Activated CD8-positive, alpha-beta memory T cell treated with anti-CD3 and anti-CD28 coated beads, Interleukin-2, amount 10 ng/mL, durations not matched to agents 7 days and 5 days (primary cell): ENCODE results near the gene BICRAL. TPM values are rescaled to one million over a fixed set of nuclear protein-coding genes. Genes with fewer than 3 reads are reported as not detected.
"Not testable (repeated sequence)": the region's sequence is repeated elsewhere in the genome, so short reads cannot be mapped to it uniquely, and the experiment has no call there.

Source experiments
- ATAC-seq: fragments of 150-1000 bp; cut with Tn5 transposase; one replicate; pipeline ENCODE4 v1.10.0; 2021; ENCODE audit warnings: moderate library complexity
- CTCF ChIA-PET: fragments of 350-600 bp; sonication (Branson Sonifier 250); formaldehyde crosslinking; loops from one replicate; lab custom pipeline; 2021; ENCODE audit warnings: antibody characterized with exemption; lab: Charles Lee
- DNase-seq: peaks from one replicate; pipeline ENCODE4 v3.0.0-alpha.2; 2020
- H3K27ac Mint-ChIP-seq: one replicate; pipeline ENCODE4 v1.8.0; 2021; ENCODE audit warnings: mild to moderate bottlenecking, mixed read lengths
- H3K27me3 Mint-ChIP-seq: one replicate; pipeline ENCODE4 v1.8.0; 2021; ENCODE audit warnings: mixed read lengths
- H3K36me3 Mint-ChIP-seq: one replicate; pipeline ENCODE4 v1.8.0; 2021; ENCODE audit warnings: mild to moderate bottlenecking, mixed read lengths
- H3K4me1 Mint-ChIP-seq: one replicate; pipeline ENCODE4 v1.8.0; 2021; ENCODE audit warnings: mixed read lengths
- H3K4me3 Mint-ChIP-seq: one replicate; pipeline ENCODE4 v1.8.0; 2021; ENCODE audit warnings: mild to moderate bottlenecking, moderate library complexity, mixed read lengths
- H3K9me3 Mint-ChIP-seq: one replicate; pipeline ENCODE4 v1.8.0; 2022; ENCODE audit warnings: low read depth, mixed read lengths
- total RNA-seq, 2 experiments: library from RNA; stranded (reverse); gene quantifications; one replicate each; pipeline ENCODE4 v1.2.3, GENCODE V29; 2021

Gene BICRAL
- total RNA-seq, 2 experiments from 2014 or later: 22.9 to 24.3 TPM

DNA sequence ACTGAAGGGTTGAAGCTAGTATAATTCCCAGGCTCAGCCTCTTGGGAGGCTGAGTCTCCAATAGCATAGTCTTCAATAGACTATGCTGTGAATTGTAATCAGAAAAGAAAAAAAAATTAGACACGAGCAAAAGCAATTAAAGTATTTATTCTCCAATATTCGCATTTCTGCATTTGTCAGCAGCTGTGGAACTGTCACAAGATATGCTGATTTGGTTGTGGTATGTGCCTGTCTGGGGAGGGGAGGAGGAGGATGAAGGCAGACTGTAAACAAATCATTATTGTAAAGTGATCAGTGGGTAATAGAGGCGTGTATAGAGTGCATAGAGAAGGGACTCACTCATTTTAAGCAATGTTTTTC, 10.1 kb upstream of the BICRAL start:
- CTCF ChIA-PET: interaction anchor here (0.6 to 7.1 kb wide), 8 partner anchors 10 to 668 kb away, joined by 3 to 42 read pairs (median 4); partner anchors contain the start of genes BICRAL, RPL7L1 and TBCC
- ATAC-seq (peak; percentile 24), DNase-seq (peak; percentile 67)
- Mint-ChIP-seq H3K27ac (peak overlapping the region; percentile 100), H3K9me3 (no peaks in the 10 kb centered on the region), H3K27me3 (no peaks in the 10 kb centered on the region), H3K4me1 (peaks cover 55% of the 10 kb centered on the region), H3K36me3 (peaks cover 7% of the 10 kb centered on the region), H3K4me3 (peak overlapping the region; percentile 56)

- CTCF ChIA-PET: interaction anchor here (7.1 kb wide), 1 partner anchor 28 kb away, joined by 42 read pairs; the partner anchor contains the start of gene TBCC
- H3K9me3 Mint-ChIP-seq: no peaks in the 10 kb centered on the region
- peaks cover 8% of the 10 kb centered on the region for H3K36me3 Mint-ChIP-seq
- peak overlapping the region; percentile 70 for H3K4me3 Mint-ChIP-seq
- H3K27me3 Mint-ChIP-seq: no peaks in the 10 kb centered on the region
- H3K4me1 Mint-ChIP-seq: peaks cover 72% of the 10 kb centered on the region
- ATAC-seq: no peak
- DNase-seq: no peak
- H3K27ac Mint-ChIP-seq: peak overlapping the region; percentile 87
These were observed 7.7 kb upstream of the BICRAL start for GRCh38 chr6:42774201-42774600.

- not testable (repeated sequence) for H3K36me3 Mint-ChIP-seq, H3K9me3 Mint-ChIP-seq, H3K27me3 Mint-ChIP-seq
- DNase-seq: peak; percentile 70
- CTCF ChIA-PET: interaction anchor here (1.0 to 1.1 kb wide), 2 partner anchors 29 to 105 kb away, joined by 3 to 5 read pairs; partner anchors contain the start of genes RPL7L1 and TBCC
- H3K4me1 Mint-ChIP-seq: peaks cover 72% of the 10 kb centered on the region
- peak; percentile 43 for ATAC-seq
- peak overlapping the region; percentile 87 for H3K27ac Mint-ChIP-seq
- H3K4me3 Mint-ChIP-seq: peak overlapping the region; percentile 70
These were observed 6.9 kb upstream of the BICRAL start for GRCh38 chr6:42774821-42775487.

- Mint-ChIP-seq H3K4me3 (no peak overlapping the region), H3K27ac (peak overlapping the region; percentile 78), H3K4me1 (peaks cover 63% of the 10 kb centered on the region), H3K9me3 (no peaks in the 10 kb centered on the region), H3K27me3 (no peaks in the 10 kb centered on the region), H3K36me3 (peaks cover 6% of the 10 kb centered on the region)
- CTCF ChIA-PET: interaction anchor here (1.4 kb wide), 1 partner anchor 31 kb away, joined by 3 read pairs; the partner anchor contains the start of gene TBCC
- ATAC-seq (no peak), DNase-seq (no peak)
These were observed 4.6 kb upstream of the BICRAL start for GRCh38 chr6:42777126-42777822.

GRCh38 chr6:42778122-42778521, 3.7 kb upstream of the BICRAL start:
- no peaks in the 10 kb centered on the region for H3K9me3 Mint-ChIP-seq
- peaks cover 6% of the 10 kb centered on the region for H3K36me3 Mint-ChIP-seq
- CTCF ChIA-PET: no interaction called here

GRCh38 chr6:42779521-42779920, 2.3 kb upstream of the BICRAL start:
- CTCF ChIA-PET: interaction anchor here (1.4 to 4.5 kb wide), 2 partner anchors 9 to 34 kb away, joined by 4 to 37 read pairs; partner anchors contain the start of gene TBCC
- DNase-seq (no peak), ATAC-seq (no peak)
- peaks cover 16% of the 10 kb centered on the region for H3K36me3 Mint-ChIP-seq
- H3K27ac Mint-ChIP-seq: peak overlapping the region; percentile 52
- no peaks in the 10 kb centered on the region for H3K9me3 Mint-ChIP-seq
- no peaks in the 10 kb centered on the region for H3K27me3 Mint-ChIP-seq
- H3K4me3 Mint-ChIP-seq: no peak overlapping the region
- peaks cover 51% of the 10 kb centered on the region for H3K4me1 Mint-ChIP-seq

More at GRCh38 chr6:42778122-42778521, 3.7 kb upstream of the BICRAL start:
- Mint-ChIP-seq H3K27me3 (no peaks in the 10 kb centered on the region), H3K4me3 (no peak overlapping the region), H3K27ac (no peak overlapping the region), H3K4me1 (peaks cover 57% of the 10 kb centered on the region)
- ATAC-seq (no peak), DNase-seq (no peak)

GRCh38 chr6:42781546-42781795, 381 bp upstream of the BICRAL start:
- no peaks in the 10 kb centered on the region for H3K27me3 Mint-ChIP-seq
- H3K27ac Mint-ChIP-seq: peak overlapping the region; percentile 96
- ATAC-seq (no peak), DNase-seq (no peak)
- CTCF ChIA-PET: interaction anchor here (1.2 to 4.5 kb wide), 4 partner anchors 11 to 109 kb away, joined by 3 to 37 read pairs (median 4); a partner anchor contains a TSS
- peaks cover 20% of the 10 kb centered on the region for H3K36me3 Mint-ChIP-seq
- H3K4me3 Mint-ChIP-seq: peak overlapping the region; percentile 93
- no peaks in the 10 kb centered on the region for H3K9me3 Mint-ChIP-seq
- H3K4me1 Mint-ChIP-seq: peaks cover 48% of the 10 kb centered on the region

DNA sequence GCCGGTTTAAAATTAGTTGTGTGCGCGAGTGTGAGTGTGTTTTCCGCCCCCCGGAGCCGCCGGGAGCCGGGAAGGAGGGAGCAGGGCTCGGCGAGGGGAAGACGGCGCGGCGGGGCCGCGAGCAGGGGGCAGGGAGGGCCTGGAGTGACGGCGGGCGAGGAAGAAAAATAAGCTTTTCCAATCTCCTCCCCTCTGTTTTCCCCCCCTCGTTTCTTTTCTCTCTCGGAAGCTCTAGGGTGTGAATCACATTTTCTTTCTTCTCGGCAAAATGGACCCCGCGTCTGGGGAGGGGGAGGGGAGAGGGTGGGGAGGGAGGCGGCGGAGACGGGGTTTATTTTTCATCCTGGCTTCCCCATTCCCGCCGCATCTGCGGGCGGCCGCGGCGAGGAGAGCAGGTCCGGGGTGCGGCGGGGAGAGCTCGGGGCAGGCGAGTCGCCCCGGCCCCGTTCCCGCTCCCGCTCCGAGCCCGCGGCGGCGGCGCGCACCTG, 881 bp downstream of the BICRAL start:
- peaks cover 14% of the 10 kb centered on the region for H3K36me3 Mint-ChIP-seq
- CTCF ChIA-PET: interaction anchor here (0.9 to 4.5 kb wide), 3 partner anchors 10 to 219 kb away, joined by 3 to 37 read pairs (median 5); partner anchors contain the start of gene UBR2
- H3K27me3 Mint-ChIP-seq: no peaks in the 10 kb centered on the region
- DNase-seq (peak; percentile 71), ATAC-seq (peak; percentile 42)
- peak overlapping the region; percentile 96 for H3K27ac Mint-ChIP-seq
- peak overlapping the region; percentile 93 for H3K4me3 Mint-ChIP-seq
- no peaks in the 10 kb centered on the region for H3K9me3 Mint-ChIP-seq
- peaks cover 35% of the 10 kb centered on the region for H3K4me1 Mint-ChIP-seq

DNA sequence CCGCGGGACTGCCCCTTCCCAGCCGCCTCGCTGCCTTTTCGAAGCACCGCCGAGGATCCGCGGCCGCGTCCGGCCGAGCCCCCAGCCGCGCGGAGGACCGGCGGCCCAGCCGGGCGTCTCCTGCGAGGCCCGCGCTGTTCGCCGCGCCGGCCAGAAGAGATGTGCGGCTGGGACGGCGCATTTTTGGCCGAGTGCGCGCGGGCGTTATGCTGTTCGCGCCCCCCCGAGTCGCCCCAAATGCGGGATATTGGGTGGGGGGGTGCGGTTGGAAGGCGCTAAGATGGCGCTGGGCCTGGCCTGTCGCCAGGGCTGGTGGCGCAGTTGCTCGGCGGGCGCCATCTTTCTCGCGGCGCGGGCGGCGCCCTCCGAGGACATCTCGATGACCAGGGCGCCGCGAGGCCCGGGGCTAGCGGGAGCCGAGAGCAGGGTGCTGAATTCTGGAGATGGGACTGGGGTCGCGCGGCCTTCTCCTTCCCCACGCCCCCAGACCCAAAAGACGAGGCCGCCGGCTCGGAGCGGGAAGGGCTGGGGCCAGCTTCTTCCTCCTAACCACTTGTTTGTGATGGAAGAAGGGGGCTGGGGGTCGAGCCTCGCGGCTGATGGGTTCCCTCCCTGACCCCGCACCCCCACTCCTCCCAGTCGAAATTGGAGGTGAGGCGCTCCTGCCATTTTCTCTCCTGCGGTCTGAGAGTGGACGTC, 1.5 kb downstream of the BICRAL start:
- H3K27ac Mint-ChIP-seq: peak overlapping the region; percentile 99

GRCh38 chr6:42783876-42784642, 2.2 kb downstream of the BICRAL start:
- CTCF ChIA-PET: interaction anchor here (0.7 to 4.5 kb wide), 7 partner anchors 14 to 679 kb away, joined by 3 to 37 read pairs (median 4); partner anchors contain the start of gene TBCC
- H3K4me3 Mint-ChIP-seq: peak overlapping the region; percentile 93
- no peaks in the 10 kb centered on the region for H3K9me3 Mint-ChIP-seq
- H3K27me3 Mint-ChIP-seq: no peaks in the 10 kb centered on the region
- no peak for ATAC-seq
- peaks cover 38% of the 10 kb centered on the region for H3K4me1 Mint-ChIP-seq
- DNase-seq: no peak
- peak overlapping the region; percentile 99 for H3K27ac Mint-ChIP-seq
- H3K36me3 Mint-ChIP-seq: peaks cover 21% of the 10 kb centered on the region

More for the DNA sequence above, 1.5 kb downstream of the BICRAL start:
- Mint-ChIP-seq H3K4me3 (peak overlapping the region; percentile 93), H3K4me1 (peaks cover 34% of the 10 kb centered on the region), H3K27me3 (no peaks in the 10 kb centered on the region), H3K36me3 (peaks cover 15% of the 10 kb centered on the region), H3K9me3 (no peaks in the 10 kb centered on the region)
- ATAC-seq: peak; percentile 70
- CTCF ChIA-PET: interaction anchor here (1.2 to 4.5 kb wide), 3 partner anchors 13 to 219 kb away, joined by 3 to 37 read pairs (median 3); partner anchors contain the start of gene UBR2
- peak; percentile 77 for DNase-seq

GRCh38 chr6:42784717-42785498, 3.1 kb downstream of the BICRAL start:
- H3K4me3 Mint-ChIP-seq: peak overlapping the region; percentile 93
- peak overlapping the region; percentile 99 for H3K27ac Mint-ChIP-seq
- peaks cover 22% of the 10 kb centered on the region for H3K36me3 Mint-ChIP-seq
- no peaks in the 10 kb centered on the region for H3K27me3 Mint-ChIP-seq
- ATAC-seq (no peak), DNase-seq (no peak)
- H3K9me3 Mint-ChIP-seq: no peaks in the 10 kb centered on the region
- CTCF ChIA-PET: interaction anchor here (0.7 to 1.6 kb wide), 8 partner anchors 18 to 680 kb away, joined by 3 to 6 read pairs (median 4); partner anchors contain the start of genes RPL7L1 and TBCC
- peaks cover 42% of the 10 kb centered on the region for H3K4me1 Mint-ChIP-seq
